Measurements from ENCODE around the gene LPIN1.

Gene LPIN1

DNA sequence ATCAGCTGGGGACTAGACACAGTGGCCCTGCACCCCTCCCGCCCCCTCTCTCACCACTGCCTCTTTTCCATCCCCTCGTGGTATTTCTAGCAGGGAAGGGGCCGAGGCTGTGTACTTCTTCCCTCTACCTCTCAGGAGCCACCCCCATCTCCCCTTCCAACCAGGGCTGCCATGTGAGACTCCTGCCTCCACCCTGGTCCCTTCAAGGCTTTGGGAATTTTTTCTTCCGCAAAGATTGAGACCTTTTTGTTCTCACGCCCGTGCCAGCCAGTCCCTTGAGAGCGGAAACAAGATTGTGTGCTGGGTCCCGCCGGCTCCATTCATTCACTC lies 39.1 kb downstream of the LPIN1 start:
- DNase-seq, result no peak

DNA sequence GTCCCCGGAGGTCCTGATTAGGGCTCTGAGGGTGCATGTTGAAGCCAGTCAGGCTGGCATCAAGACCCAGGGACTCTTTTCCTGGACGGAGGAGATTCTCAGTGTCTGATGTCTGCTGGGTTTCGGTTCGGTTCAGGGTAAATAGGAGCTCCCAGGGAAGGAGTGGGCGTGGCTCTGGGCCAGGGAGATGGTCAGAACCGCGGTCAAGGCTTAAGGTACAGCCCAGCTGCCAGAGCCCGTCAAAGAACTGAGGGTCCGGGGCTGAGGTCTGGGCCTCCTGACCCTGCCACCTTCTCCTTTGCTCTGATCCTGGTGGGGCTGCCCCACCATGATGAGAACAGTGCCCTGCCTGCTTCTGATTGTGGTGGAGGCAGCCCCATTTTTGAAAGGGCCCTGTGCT lies 39.8 kb downstream of the LPIN1 start:
- no peak for DNase-seq

DNA sequence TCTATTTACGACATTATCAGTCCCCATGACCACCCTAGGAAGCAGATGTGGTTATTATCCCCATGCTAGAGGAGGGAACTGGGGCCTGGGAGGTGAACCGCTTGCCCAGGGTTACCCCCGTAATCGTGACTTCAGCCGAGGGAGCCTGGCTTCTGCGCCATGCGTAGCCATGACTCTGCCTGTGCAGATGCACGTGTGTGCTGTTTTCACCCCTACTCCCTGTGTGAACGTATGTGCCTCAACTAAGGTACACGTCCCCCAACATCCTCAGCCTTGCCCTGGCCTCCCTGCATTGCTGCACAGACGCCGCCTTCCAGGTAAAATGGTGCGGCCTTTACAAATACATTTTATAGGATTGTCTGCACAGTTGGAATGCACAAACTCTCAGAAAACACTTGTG lies 40.2 kb downstream of the LPIN1 start:
- no peak for DNase-seq

DNA sequence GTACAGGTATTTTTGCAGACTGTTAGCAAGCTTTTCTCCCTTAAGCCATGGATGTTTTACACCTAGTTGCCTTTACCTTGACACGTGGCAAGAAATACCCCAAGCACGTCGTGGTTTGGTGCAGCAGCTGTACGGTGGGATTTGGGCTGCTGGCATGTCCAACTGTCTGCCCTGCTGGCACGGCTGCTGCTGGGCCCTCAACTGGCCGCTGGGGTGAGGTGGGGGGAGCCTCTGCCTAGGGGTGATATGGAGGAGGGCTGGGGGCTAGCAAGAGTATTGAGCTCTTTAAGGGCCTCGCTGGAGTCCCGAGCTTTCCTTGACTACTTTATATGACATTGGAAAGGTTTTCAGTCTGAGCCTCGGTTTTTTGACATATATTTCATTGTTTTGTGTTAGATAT lies 41.6 kb downstream of the LPIN1 start:
- DNase-seq, result no peak

DNA sequence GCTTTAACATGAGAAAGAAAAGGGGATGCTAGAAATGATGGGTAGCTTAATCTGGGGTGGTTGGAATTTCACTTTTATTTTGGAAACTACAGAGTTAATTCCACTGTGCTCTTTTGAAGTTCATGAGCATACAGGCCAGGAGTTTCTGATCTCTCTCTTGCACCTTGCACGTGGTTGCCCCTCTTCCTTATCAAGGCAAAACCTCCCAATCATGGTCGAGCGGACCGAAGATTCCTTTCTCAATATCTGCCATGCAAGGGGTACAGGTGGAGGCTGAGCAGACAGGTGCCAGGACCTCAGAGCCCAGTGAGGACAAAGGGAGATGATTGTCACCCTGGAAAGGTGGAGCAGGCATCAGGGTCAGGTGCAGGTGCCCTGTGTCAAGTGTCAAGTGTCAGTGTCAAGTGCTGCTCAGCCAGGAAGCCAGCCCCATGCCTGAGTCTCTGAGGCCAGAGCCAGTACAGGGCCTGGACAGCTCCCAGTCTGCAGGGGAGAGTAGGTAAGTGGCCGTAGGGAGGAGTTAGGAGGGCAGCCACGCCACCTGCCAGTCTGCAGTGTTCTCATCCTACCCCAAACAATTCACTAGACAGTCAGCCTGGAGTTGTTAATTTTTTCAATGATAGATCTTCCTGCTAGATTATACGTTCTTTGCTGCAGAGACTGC lies 42.2 kb downstream of the LPIN1 start:
- DNase-seq, result no peak

DNA sequence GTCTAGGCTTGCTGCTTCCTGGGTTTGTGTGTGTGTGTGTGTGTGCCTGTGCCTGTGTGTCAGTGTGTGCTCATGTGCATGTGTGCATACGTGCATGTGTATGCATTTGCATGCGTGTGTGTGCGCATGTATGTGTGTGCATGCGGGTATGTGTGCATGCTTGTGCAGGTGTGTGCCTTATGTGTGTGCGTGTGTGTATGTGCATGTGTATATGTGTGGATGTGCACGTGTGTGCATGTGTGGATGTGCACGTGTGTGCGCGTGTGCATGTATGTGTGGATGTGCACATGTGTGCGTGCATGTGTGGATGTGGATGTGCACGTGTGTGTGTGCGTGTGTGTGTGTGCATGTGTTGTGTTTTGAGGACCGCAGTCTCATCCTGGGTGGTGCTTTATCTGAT lies 42.8 kb downstream of the LPIN1 start:
- no peak for DNase-seq

DNA sequence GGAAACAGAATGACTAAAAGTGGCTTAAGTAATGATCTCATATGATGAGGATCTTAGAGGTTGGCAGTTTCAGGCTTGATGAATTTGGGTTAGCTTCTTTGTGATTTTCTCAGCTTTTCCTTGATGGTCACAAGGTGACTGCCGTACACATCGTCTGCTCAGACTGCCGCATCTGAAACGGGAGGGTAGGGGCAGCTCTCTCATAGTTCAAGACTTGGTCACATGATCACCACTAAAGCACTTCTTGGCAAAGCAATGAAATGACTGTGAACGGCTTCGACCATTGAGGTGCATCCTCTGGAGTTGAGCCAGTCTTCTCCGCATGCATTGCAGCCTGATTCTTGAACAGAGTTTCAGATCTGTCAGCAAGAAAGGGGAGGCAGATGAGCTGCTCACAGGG lies 43.8 kb downstream of the LPIN1 start:
- no peak for DNase-seq

DNA sequence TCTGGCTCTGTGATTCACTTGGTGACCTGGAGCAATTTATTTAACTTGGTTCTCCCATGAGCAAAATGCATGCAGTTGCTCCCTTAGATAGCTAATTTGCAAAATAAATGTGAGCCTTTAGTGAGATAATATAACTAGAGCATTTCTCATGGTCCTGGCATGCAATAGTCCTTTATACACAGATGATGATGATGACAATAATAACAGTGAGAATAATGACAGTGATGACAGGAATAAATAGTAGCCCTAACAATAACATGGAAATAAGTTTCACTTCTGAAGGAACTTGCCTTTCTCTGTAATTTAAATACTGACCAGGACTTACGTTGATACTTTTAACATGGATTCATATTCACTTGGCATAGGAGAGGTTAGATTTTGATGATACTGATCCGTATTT lies 49.2 kb downstream of the LPIN1 start:
- no peak for DNase-seq

DNA sequence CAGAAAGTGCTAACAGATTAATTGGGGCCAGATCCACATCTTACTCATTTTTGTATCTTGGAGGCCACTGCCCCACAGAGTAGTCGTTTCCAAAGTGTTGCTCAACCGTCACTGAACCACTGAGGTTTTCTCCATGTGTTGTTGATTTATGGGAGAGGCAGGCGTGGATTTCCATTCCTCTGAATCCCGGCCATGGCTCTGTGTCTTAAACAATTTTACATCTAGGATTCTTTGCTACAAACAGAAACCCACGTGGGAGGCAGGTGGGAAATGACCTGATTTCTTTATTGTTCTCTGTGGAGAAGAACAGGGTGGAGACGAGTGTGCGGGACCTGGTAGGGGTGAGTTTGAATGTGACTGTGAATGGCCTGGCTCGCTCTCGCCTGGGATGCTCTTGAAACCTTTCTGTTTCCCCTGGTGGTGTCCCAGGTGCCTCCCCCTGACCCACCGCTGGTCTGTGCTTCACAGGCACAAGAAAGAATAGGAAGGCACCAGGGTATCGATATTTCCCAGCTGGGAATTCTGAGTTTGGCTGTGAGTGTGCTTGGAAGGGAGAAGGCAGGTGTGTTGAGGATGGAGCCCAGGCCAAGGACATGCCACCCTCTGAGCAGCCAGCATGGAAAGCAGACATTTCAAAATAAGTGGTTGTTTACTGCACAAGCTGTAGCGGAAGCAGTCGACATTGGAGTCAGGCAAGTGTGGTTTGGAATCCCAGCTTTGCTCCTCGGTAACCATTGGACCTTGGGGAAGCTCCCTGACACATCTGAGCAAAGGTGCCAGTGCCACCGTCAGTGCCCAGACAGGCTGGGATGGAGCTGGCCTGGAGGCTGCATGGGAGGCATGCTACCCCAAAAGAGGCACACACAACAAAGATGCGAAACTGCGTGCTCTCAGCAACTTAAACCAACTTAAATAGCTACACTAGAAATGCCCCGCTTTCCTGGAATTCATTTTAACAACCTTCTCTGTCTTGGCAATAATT lies 50.0 kb downstream of the LPIN1 start:
- DNase-seq, result no peak

DNA sequence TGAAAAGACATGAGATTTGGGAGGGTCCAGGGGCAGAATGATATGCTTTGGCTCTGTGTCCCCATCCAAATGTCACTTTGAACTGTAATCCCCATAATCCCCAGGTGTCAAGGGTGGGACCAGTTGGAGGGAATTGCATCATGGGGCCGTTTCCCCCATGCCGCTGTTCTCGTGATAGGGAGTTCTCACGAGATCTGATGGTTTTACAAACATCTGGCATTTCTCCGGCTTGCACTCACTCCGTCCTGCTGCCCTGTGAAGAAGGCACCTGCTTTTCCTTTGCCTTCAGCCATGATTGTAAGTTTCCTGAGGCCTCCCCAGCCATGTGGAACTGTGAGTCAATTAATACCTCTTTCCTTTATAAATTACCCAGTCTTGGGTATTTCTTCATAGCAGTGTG lies 51.4 kb downstream of the LPIN1 start:
- no peak for DNase-seq

DNA sequence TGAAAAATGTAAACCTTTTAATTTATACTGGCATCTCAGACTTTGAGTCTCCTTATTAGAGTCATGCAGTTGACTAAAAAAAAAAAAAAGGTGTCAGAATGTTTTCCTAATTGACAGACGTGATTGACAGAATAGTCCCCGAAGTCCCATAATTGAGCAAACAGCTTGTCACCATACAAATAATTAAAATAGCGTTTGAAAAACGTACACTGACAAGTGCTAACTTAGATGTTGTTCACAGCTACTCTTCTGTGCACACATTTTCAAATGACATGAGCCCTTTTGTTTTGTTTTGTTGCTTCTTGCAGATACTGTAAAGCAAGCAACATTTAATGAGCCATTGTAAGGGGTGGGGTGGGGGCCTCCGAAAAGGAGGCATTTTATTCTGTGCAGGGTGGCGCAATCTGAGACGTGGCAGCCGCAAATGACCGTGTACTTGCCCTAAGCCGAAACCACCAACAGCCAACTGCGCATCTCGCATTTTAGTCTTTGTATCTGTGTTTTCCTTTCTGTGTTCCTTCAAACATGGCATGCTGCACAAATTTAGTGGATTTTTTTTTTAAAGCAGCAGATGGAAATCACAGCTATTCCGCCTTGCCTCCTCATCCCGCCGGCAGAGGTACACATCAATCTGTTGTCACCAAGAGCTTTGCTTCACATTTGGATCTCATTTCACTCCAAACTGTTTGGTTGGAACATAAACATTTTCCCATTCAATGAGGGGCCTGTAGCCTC lies 52.4 kb downstream of the LPIN1 start:
- DNase-seq, result no peak

DNA sequence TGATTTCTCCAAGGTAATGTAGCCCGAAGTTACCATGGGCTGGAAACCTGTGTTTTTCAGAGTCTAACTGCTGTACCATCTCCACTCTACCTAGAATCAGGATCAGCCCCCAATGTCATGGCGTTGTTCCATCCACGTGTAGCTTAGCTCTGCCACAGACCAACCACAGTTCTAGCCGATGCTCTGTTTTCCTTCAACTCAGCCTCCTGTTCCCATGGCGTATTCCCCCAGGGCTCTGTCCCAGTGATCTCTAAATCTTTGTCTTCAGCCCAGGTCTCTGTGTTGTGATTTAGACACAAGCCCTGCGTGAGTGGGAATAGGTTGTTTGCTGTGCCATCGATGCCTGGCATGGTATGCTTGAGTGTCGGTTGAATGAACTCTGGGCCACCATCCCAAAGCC lies 53.4 kb downstream of the LPIN1 start:
- no peak for DNase-seq

DNA sequence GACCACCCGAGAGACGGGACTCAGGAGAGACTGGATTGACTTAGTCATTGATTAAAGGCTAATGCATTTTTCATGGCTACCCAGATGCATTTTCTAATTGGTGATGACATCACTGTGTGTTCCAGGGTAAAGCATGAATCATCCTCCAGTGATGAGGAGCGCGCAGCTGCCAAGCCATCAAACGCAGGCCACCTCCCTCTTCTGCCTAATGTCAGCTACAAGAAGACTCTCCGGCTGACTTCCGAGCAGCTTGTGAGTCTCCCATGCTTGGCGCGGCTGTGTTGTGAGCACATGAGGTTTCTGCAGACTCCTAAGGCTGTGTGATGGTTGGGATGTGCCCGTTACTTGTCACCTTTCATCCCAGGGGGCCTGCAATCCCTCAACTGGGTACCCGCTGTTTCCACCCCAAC lies 56.4 kb downstream of the LPIN1 start:
- no peak for DNase-seq

DNA sequence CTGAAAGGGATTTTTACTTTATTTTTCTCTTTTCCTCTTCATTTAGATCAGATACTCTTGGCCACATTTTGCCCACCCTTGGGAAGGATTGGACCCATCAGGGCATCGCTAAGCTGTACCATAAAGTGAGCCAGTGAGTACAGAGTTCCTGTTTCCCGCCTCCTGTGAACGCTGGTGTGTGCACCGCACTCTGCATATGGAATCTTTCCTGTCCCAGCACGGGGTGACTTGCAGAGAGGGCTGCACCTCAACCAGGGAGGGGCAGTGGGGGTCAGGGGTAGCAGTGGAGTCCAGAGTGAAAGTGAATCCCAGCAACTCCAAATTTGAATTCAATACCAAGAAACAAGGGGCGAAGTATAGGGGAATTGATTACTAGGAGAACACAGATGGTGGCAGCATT lies 58.6 kb downstream of the LPIN1 start:
- no peak for DNase-seq

DNA sequence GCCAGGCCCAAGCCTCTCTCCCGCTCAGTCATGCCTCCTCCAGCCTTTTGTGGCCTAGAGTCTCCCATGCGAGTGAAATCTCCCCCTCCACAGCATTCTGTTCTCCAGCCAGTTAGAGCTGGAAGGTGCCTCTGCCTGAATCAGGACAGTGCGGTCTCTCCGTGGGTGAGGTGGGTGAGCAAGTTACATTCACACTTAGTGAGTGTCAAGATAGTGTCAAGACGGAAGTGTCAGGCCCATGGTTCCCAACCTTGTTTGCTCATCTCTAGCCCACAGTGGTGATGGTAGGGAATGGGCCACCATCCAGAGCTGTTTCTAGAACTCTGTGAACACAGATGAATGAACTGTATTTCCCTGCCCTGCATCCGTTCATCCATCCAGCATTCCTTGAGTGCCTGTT lies 59.5 kb downstream of the LPIN1 start:
- no peak for DNase-seq

DNA sequence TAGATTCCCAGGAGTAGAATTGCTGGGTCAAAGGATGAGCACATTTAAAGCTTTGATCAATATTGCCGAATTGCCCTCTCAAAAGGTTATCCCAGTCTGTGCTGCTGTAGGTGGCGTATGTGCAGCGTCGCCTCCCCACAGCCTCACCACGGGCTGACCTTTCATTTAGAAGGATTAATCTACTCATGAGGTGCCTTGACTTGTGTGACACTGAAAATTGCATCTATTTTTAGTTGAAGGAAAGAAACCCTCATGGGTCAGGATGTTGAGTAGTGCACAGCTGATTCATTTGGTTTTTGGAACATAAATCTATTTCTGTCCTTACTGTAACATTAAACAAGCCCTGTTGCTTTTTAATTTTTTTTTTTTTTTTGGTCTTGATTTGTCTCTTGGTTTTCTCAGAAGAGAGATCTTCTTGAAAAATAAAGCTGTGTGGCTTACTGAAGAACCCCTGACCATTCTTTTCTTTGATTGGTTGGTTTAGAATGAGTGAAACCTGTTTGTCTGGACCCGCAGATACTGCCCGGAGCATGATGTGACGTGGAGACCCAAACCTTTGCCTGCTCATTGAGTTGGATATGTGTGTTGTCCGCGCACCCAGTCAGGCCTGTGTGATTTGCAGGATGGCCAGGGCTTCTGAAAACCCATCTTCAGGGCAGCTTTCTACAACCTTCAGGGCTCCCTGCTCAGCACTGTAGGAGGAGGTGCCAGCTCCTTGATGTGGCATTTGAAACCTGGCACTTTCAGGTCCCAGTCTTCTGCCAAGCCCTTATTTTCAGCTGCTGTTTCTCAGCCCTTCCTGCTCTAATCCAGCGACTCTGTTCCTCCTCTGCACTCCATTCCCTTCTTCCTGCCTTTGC lies 61.0 kb downstream of the LPIN1 start:
- DNase-seq, result no peak

DNA sequence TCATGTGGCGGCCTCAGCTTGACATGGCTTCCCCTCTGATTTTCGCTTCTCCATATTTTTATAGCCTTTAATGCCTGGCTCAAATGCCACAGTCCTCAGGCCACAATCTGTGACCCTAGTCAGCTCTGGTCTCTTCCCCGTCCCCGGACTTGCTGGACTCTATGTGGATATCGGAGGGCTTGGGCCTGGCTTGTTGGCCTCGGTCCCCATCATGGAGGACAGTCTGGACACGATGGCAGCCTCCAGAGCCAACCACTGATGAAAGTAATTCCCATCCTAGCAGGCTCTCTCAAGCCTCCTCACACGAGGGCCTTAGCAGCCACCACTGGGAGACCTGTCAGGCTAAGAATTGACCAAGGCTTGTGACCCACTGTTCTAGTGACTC lies 61.6 kb downstream of the LPIN1 start:
- DNase-seq, result no peak

DNA sequence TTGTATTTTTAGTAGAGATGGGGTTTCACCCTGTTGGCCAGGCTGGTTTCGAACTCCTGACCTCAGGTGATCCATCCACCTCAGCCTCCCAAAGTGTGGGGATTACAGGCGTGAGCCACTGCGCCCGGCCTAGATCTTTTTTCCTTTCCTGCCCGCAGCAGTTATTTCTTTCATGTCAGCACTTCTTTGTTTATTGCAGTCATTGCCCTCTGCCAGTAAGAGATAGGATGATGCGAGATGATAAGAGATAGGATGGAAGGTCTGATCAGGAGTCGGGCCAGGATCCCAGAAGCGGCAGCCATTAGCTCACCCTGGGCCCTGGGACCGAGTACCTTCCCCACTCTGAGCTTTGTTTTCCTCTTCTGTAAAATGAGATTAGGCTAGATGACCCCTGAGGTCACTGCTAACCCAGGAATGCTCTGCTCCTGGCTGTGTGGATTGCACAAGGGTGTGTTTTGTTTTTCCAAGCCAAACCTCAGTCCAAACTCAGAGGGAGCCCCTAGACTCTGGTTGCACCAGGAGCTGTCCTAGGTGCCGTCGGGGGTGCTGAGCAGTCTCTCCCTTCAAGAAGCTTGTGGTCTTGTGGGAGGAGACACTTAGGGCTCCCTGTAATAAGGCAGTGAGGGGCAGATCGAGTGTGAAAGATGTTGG lies 63.3 kb downstream of the LPIN1 start:
- no peak for DNase-seq

DNA sequence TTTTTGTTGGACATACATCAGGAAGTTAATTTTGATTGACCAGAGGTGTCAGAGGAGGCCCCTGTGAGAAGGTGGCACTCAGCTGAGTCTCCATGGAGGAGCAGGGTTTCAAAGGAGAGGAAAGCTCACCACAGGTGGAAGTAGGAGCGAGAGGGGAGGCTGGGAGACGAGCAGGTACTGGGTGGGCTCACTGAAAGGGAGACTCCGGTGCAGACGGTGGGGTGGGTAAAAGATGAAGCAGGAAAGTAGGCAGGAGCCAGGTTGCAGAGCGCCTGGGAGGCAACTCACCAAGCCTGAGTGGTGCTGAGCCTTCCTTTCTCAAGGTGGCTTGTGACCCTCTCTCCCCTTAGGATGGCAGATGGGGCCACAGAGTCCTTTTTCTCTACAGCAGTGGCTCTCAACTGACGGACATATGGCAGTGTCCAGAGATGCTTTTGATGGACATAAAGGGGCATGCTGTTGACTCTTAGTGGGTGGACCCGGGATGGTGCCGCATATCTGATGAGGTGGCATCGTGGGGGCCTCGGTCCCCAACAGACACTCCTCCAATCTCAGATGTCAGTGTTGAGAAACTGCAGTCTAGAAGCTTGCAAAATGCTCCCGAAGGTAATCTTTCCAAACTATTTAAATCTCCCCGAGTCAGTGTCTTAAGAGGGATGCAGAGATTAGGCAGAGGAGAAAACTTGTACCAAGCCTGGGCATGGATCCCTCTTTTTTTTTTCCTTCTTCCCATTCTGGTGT lies 64.0 kb downstream of the LPIN1 start:
- no peak for DNase-seq

DNA sequence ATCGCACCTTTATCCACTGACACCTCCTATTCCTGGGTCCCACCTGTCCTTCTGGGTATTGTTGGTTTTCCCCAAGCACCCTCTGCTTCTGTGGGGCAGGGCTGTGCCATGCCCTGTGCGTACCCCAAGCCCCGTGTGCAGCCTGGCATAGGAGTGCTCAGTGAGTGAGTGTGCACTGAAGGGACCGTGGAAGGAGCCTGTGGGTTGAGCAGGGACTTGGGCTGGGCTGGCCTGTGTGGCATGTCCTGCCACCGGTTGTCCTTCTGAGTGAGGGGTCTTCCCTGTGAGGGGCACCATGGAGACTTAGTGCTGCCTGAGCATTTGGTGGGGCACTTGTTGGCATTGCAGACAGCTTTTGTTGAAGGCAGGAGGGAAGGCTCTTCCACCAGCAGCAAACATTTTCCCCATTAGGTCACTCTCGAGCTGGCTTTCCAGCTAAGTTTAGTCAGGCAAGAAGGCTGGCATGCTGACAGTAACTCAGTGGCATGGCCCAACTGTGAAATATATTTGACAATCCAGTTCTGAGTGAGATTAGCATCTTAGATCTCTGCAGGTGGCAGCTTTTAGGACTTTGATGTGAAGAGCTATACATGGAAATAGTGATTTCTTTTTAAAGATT lies 64.7 kb downstream of the LPIN1 start:
- no peak for DNase-seq

Measured in activated T-cell treated with anti-CD3 and anti-CD28 coated beads, Interleukin-2, amount 50 U/mL, for 1 hour (primary cell).